ENCODE measurements around the gene VPS4B.

- no peak for TF ChIP-seq GATA2 (IDR thresholded peaks at IDR 0.05; ENCODE audit: insufficient read depth, insufficient read length, low read depth, low read length)
- no peak for TF ChIP-seq CTCF (IDR thresholded peaks at IDR 0.05; ENCODE audit: extremely low read depth in 1 of 2, insufficient read depth in 1 of 2, low read depth in 1 of 2, low read length in 2 of 2)
- TF ChIP-seq POLR2AphosphoS5 (IDR thresholded peaks at IDR 0.05; ENCODE audit: insufficient read depth, low read depth, low read length): no peak
- no peak for TF ChIP-seq JUN (IDR thresholded peaks at IDR 0.05; ENCODE audit: borderline replicate concordance, insufficient read depth, insufficient read length, low read depth)
- TF ChIP-seq POLR2A (IDR thresholded peaks at IDR 0.05; ENCODE audit: low read depth, low read length): no peak
These were observed 77.4 kb downstream of the VPS4B start for GRCh38 chr18:63344918-63345317.
